Measurements from ENCODE around the gene ITGA8. TPM values are rescaled to one million over a fixed set of nuclear protein-coding genes. Genes with fewer than 3 reads are reported as not detected.

The ITGA8 gene
- total and polyA plus RNA-seq, 2 of the 4 experiments (the other 2 are of a cell fraction) = under 0.01 to 0.02 TPM

DNA sequence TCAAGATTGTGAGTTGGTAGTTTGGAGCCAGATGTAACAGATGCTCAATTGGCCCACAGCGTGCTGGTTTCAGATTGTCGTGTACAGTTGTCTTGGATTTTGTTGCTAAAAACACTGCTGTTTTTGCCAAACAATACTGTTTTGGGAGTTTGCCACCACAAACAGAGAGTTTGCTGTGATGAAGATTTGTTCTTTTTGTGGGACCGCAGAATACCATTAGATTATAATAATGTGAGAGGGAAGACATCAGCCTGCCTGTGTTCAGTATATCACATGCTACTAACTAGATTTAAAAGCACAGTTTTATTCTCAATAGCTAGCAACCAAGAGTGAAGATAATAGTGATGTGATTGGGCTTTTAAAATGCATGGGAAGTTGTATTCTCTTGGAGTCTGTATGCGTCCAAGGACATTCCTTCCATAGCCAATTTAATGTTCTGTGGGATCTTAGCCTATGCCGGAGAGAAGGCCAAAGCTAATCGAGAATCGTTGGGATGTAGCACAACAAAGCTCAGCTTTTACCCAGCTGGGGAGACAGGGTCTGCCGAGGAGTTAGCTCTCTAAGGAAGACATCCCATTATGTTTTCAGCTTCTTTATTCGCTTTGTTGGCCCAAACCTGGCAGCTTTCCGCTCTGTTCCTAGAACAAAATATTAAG, 18.7 kb upstream of the ITGA8 start:
- no peak for DNase-seq
- no peak overlapping the region for H2BK15ac ChIP-seq (ENCODE audit: low read depth, low read length)
- no peaks in the 10 kb centered on the region for H3K36me3 ChIP-seq (ENCODE audit: control insufficient read depth, insufficient read depth, low read length)
- no peak overlapping the region for H2AK9ac ChIP-seq (replicated peaks; ENCODE audit: low read depth, low read length, poor library complexity)
- H3K56ac ChIP-seq (ENCODE audit: extremely low read depth, insufficient read depth, low read length) = no peak overlapping the region
- H3K18ac ChIP-seq (ENCODE audit: low read depth, low read length) = no peak overlapping the region
- no peak overlapping the region for H2BK120ac ChIP-seq (ENCODE audit: low read depth, low read length)
- H3K79me1 ChIP-seq (ENCODE audit: low read depth in 1 of 2, low read length in 2 of 2) = no peaks in the 10 kb centered on the region
- in situ Hi-C loops (cut with MboI; ENCODE audit: low sequenced_read_pairs) (no loop called here), intact Hi-C loops (cut with micrococcal nuclease) (no loop called here), dilution Hi-C loops (cut with HindIII; ENCODE audit: low sequenced_read_pairs, unreplicated experiment) (no loop called here)
- H4K5ac ChIP-seq (ENCODE audit: low read depth, low read length) = no peak overlapping the region
- no peak overlapping the region for H2BK5ac ChIP-seq (ENCODE audit: low read depth, low read length, poor library complexity, severe bottlenecking)
- no TSS peak for BruUV-seq (replicated peaks)
- TF ChIP-seq POLR2A (IDR thresholded peaks at IDR 0.05; ENCODE audit: low read depth, low read length) (no peak), FOS (IDR thresholded peaks at IDR 0.05; ENCODE audit: low read depth, low read length) (no peak), CHD1 (IDR thresholded peaks at IDR 0.05; ENCODE audit: low read depth, low read length) (no peak), RCOR1 (IDR thresholded peaks at IDR 0.05; ENCODE audit: insufficient replicate concordance, low read length) (no peak), BHLHE40 (IDR thresholded peaks at IDR 0.05; ENCODE audit: low read depth, low read length) (no peak), MXI1 (IDR thresholded peaks at IDR 0.05; ENCODE audit: borderline replicate concordance, low read depth, low read length) (no peak), SMC3 (IDR thresholded peaks at IDR 0.05; ENCODE audit: low read depth, low read length) (no peak), MAZ (IDR thresholded peaks at IDR 0.05; ENCODE audit: borderline replicate concordance, low read depth, low read length) (no peak), MAFK (IDR thresholded peaks at IDR 0.05; ENCODE audit: low read depth, low read length) (no peak)
- TF ChIP-seq, protein P1, sequence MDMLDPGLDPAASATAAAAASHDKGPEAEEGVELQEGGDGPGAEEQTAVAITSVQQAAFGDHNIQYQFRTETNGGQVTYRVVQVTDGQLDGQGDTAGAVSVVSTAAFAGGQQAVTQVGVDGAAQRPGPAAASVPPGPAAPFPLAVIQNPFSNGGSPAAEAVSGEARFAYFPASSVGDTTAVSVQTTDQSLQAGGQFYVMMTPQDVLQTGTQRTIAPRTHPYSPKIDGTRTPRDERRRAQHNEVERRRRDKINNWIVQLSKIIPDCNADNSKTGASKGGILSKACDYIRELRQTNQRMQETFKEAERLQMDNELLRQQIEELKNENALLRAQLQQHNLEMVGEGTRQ (IDR thresholded peaks at IDR 0.05; ENCODE audit: low read depth, low read length) = no peak
- TF ChIP-seq, protein P2, sequence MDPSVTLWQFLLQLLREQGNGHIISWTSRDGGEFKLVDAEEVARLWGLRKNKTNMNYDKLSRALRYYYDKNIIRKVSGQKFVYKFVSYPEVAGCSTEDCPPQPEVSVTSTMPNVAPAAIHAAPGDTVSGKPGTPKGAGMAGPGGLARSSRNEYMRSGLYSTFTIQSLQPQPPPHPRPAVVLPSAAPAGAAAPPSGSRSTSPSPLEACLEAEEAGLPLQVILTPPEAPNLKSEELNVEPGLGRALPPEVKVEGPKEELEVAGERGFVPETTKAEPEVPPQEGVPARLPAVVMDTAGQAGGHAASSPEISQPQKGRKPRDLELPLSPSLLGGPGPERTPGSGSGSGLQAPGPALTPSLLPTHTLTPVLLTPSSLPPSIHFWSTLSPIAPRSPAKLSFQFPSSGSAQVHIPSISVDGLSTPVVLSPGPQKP (IDR thresholded peaks at IDR 0.05; ENCODE audit: borderline replicate concordance, low read depth, low read length) = no peak
- CTCF ChIA-PET = no interaction called here
- no peaks in the 10 kb centered on the region for H3K9me3 ChIP-seq (ENCODE audit: control insufficient read depth, insufficient read depth, low read length)
- no peak overlapping the region for H3K4me2 ChIP-seq (ENCODE audit: low read depth, low read length)
- no peak for ATAC-seq (ENCODE audit: low read depth)
- H3K27ac ChIP-seq (ENCODE audit: insufficient read depth, low read length) = no peak overlapping the region
- POLR2A ChIA-PET (ENCODE audit: unreplicated experiment) = no interaction called here
- H3K9ac ChIP-seq (ENCODE audit: low read depth, low read length) = no peak overlapping the region
- no peak overlapping the region for H2AFZ ChIP-seq (replicated peaks; ENCODE audit: low read length, poor library complexity)
- H3K23ac ChIP-seq (ENCODE audit: low read depth, low read length) = no peak overlapping the region
- H3K9me1 ChIP-seq (ENCODE audit: insufficient read depth, low read length) = no peaks in the 10 kb centered on the region
- H3K27me3 ChIP-seq (ENCODE audit: control insufficient read depth, insufficient read depth, low read length) = peaks cover 14% of the 10 kb centered on the region
- no peak overlapping the region for H4K8ac ChIP-seq (ENCODE audit: low read depth in 2 of 2, low read length in 2 of 2)
- H4K91ac ChIP-seq (ENCODE audit: insufficient read depth, low read depth, low read length) = no peak overlapping the region
- no peaks in the 10 kb centered on the region for H3K4me1 ChIP-seq (ENCODE audit: control insufficient read depth, insufficient read depth, low read length)
- H2BK20ac ChIP-seq (ENCODE audit: low read depth, low read length) = no peak overlapping the region
- no peak overlapping the region for H3K4me3 ChIP-seq (ENCODE audit: insufficient read depth, low read depth, low read length)
- H3K14ac ChIP-seq (replicated peaks; ENCODE audit: low read depth, low read length) = no peak overlapping the region
- no peak overlapping the region for H3K4ac ChIP-seq (ENCODE audit: low read depth, low read length)
- 6% methylated on average over 3 of the region's 10 CpGs; no CpG with 5 or more reads in 1 of the 2 experiments for WGBS, 2 experiments (ENCODE audit: extremely low coverage in 2 of 2, insufficient read length in 1 of 2)
- H2AK5ac ChIP-seq (ENCODE audit: low read depth, low read length) = no peak overlapping the region
- no peaks in the 10 kb centered on the region for H4K20me1 ChIP-seq (ENCODE audit: insufficient read depth, low read length)
